Ascending aorta (tissue), 2 donors: Measurements from ENCODE around the gene C8G. TPM values are rescaled to one million over a fixed set of nuclear protein-coding genes. Genes with fewer than 3 reads are reported as not detected.

Experiments used
- DNase-seq, 2 donors: peaks; one replicate each; pipeline ENCODE4 v3.0.0-alpha.2; 2019; ENCODE audit warnings: low spot score in 2 of 2
- H3K27ac ChIP-seq, 2 donors: fragments of 200-600 bp; sonication (generic); one replicate each; pipeline ENCODE4 v1.5.1; 2016 to 2017; ENCODE audit warnings: mild to moderate bottlenecking in 1 of 2
- H3K27me3 ChIP-seq: fragments of 200-600 bp; sonication (generic); one replicate; pipeline ENCODE4 v1.5.1; 2017
- H3K36me3 ChIP-seq, 2 donors: fragments of 200-600 bp; sonication (generic); one replicate each; pipeline ENCODE4 v1.5.1; 2016
- H3K4me1 ChIP-seq, 2 donors: fragments of 200-600 bp; sonication (generic); one replicate each; pipeline ENCODE4 v1.5.1; 2016 to 2017; ENCODE audit warnings: mild to moderate bottlenecking in 1 of 2
- H3K4me3 ChIP-seq, 2 donors: fragments of 200-600 bp; sonication (generic); one replicate each; pipeline ENCODE4 v1.5.1; 2016 to 2017; ENCODE audit warnings: mild to moderate bottlenecking in 1 of 2
- H3K9me3 ChIP-seq, 2 donors: fragments of 200-600 bp; sonication (generic); one replicate each; pipeline ENCODE4 v1.5.1; 2016
- CTCF ChIP-seq, 3 experiments: fragments of 200-600 bp in 2 of 3; fragments of 450-650 bp in 1 of 3; sonication (generic) in 2 of 3; IDR thresholded peaks; one replicate each; pipeline ENCODE4 v1.5.1; 2016 to 2019; ENCODE audit warnings: antibody characterized with exemption in 3 of 3, mild to moderate bottlenecking in 1 of 3, moderate library complexity in 1 of 3
- intact Hi-C: fragments of 100-400 bp; cut with DNase I; formaldehyde crosslinking; loops from one replicate; pipeline ENCODE4 v1.15.1; 2023
- total RNA-seq: library from RNA; depleted of rRNA; stranded (reverse); fragments of >200 nt; gene quantifications from one replicate; pipeline ENCODE4 v1.1.0, GENCODE V29; 2016

Gene C8G
- total RNA-seq, 1 donor from 2014 or later = 8.6 TPM

DNA sequence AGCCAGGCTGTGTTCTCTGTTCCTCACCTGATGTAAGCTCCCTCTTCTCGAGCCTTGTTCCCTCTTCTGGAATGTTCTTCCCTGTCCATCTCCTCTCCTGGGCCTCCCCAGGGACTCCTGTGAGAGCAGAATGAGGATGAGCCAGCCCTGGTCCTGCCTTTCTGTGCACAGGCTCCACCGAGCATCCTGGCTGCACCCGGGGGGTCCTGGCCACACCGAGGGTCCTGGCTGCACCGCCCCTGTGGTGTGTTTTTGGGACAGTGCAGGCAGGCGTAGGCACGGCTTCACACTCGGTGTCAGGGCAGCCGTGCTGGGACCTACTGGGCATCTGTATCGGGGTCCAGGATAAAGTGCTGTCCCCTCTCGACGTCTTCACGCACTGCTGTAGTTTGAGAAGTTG is 18.3 kb upstream of the C8G start:
- Histone ChIP-seq H3K9me3 (no peaks in the 10 kb centered on the region), H3K36me3 (peaks cover 18 to 21% of the 10 kb centered on the region in 2 donors), H3K27ac (no peak overlapping the region), H3K4me1 (peaks cover 4 to 7% of the 10 kb centered on the region in 2 donors), H3K4me3 (no peak overlapping the region), H3K27me3 (no peaks in the 10 kb centered on the region)
- no peak for DNase-seq
- intact Hi-C loops = no loop called here
- no peak for TF ChIP-seq CTCF (IDR thresholded peaks at IDR 0.05)

DNA sequence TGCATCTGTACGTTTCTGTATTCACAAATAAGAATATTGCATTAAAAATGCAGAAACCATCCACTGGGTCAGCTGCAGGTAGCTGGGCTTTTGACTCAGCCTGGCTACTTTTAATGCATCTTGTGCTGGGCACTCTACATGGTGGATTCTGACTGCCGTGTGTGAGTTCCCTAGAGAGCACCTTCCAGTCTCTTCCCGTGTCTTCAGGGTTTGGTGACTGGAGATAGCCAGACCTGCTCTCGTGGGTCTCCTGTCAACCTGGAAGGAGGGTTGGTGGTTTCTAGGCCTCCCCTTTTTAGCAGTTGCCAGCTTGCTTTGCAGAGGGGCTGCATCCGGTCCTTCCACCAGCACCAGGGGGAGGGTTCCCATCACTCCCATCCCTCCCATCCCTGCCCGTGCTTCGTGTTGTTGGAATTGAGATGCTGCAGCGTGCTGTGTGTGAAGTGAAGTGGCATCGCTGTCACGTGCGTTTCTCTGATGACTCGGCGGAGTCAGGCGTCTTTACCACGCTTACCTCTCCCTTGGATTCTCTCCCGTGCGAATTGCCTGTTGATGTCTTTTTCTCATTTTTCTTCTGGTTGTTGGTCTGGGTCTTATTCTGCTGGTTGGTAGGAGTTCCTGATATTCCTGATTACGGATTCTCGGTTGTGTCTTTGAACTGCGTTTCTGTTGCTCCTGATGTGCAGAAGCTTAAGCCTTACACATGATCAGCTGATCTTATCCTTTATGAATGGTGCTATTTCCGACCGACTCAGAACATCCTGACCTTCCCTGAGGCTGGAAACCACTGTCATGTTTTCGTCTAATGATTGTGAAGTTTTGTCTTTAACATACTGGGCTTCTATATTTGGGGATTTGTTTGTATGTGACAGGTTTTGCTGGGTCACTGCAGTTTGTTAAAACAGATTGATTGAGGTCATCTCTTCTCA is 17.4 kb upstream of the C8G start:
- intact Hi-C loops = no loop called here

DNA sequence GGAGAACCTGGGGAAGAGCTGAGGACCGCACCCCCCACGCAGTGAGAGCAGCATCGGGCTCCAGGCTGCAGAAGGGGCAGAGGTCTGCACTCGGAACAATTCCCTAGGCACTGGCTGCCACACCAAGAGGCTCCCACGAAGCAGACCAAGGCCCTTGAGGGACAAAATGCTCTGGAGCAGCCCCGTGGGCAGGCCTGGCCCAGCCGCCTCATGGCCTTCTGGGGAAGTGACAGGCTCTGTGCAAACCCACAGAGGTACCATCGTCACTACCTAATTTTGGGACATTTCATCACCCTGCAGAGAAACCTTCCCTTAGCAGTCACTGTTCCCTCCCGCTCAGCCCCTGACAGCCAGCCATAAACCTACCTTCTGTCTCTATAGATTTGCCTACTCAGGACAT is 16.5 kb upstream of the C8G start:
- H3K4me3 ChIP-seq = no peak overlapping the region
- no peak for DNase-seq
- no peaks in the 10 kb centered on the region for H3K9me3 ChIP-seq
- H3K27me3 ChIP-seq = no peaks in the 10 kb centered on the region
- H3K4me1 ChIP-seq = peaks cover 0 to 2% of the 10 kb centered on the region in 2 donors
- intact Hi-C loops = no loop called here
- TF ChIP-seq CTCF (IDR thresholded peaks at IDR 0.05) = peak in 1 of 3 experiments; percentile 12
- peak overlapping the region; percentile 65 to 66 for H3K27ac ChIP-seq
- peaks cover 17 to 21% of the 10 kb centered on the region in 2 donors for H3K36me3 ChIP-seq

More for the DNA sequence above, 17.4 kb upstream of the C8G start:
- H3K4me3 ChIP-seq = no peak overlapping the region
- no peaks in the 10 kb centered on the region for H3K27me3 ChIP-seq
- no peaks in the 10 kb centered on the region for H3K9me3 ChIP-seq
- TF ChIP-seq CTCF (IDR thresholded peaks at IDR 0.05) = no peak
- peaks cover 0 to 2% of the 10 kb centered on the region in 2 donors for H3K4me1 ChIP-seq
- peak overlapping the region; percentile 65 to 66 for H3K27ac ChIP-seq
- DNase-seq = no peak
- H3K36me3 ChIP-seq = peaks cover 18 to 21% of the 10 kb centered on the region in 2 donors

GRCh38 chr9:136930014-136930413 is 15.0 kb upstream of the C8G start:
- Histone ChIP-seq H3K36me3 (peaks cover 10 to 11% of the 10 kb centered on the region in 2 donors), H3K27me3 (no peaks in the 10 kb centered on the region), H3K4me3 (no peak overlapping the region), H3K4me1 (peaks cover 0 to 2% of the 10 kb centered on the region in 2 donors), H3K9me3 (no peaks in the 10 kb centered on the region), H3K27ac (peak overlapping the region; percentile 18 to 31)
- TF ChIP-seq CTCF (IDR thresholded peaks at IDR 0.05) = no peak
- DNase-seq = no peak
- intact Hi-C loops = no loop called here

- Histone ChIP-seq H3K27me3 (no peaks in the 10 kb centered on the region), H3K4me1 (peaks cover 0 to 2% of the 10 kb centered on the region in 2 donors), H3K4me3 (no peak overlapping the region), H3K9me3 (no peaks in the 10 kb centered on the region), H3K27ac (no peak overlapping the region), H3K36me3 (no peaks in the 10 kb centered on the region)
- no peak for TF ChIP-seq CTCF (IDR thresholded peaks at IDR 0.05)
- intact Hi-C loops = no loop called here
- no peak for DNase-seq
These were observed 13.4 kb upstream of the C8G start for GRCh38 chr9:136931611-136932130.
